DOHH2 (cell line): ENCODE measurements around the gene GPSM1.

Experiments
- H3F3A ChIP-seq: fragments of 200-600 bp; sonication (generic), shearing (Covaris generic); 2 replicates; pipeline ENCODE4 v1.6.0; 2016; ENCODE audit warnings: antibody characterized with exemption, mild to moderate bottlenecking; ENCODE audit not compliant: control insufficient read depth, insufficient read depth
- H3K27ac ChIP-seq: fragments of 200-600 bp; sonication (generic); 2 replicates; pipeline ENCODE4 v1.5.1; 2014; ENCODE audit warnings: low read depth, mild to moderate bottlenecking, low read length, moderate library complexity
- H3K27me3 ChIP-seq: fragments of 200-600 bp; sonication (generic); 2 replicates; pipeline ENCODE4 v1.6.1; 2014; ENCODE audit warnings: mild to moderate bottlenecking, low read length, mixed read lengths; ENCODE audit not compliant: control insufficient read depth
- H3K36me3 ChIP-seq: fragments of 200-600 bp; sonication (generic); 2 replicates; pipeline ENCODE4 v1.6.1; 2014; ENCODE audit warnings: mild to moderate bottlenecking, low read length, moderate library complexity, mixed read lengths; ENCODE audit not compliant: control insufficient read depth
- H3K4me1 ChIP-seq: fragments of 200-600 bp; sonication (generic); 2 replicates; pipeline ENCODE4 v1.6.1; 2014; ENCODE audit warnings: mild to moderate bottlenecking, low read length, mixed read lengths; ENCODE audit not compliant: control insufficient read depth
- H3K4me2 ChIP-seq: fragments of 200-600 bp; sonication (generic); 2 replicates; pipeline ENCODE4 v1.6.0; 2014; ENCODE audit warnings: mild to moderate bottlenecking, low read length, moderate library complexity
- H3K4me3 ChIP-seq: fragments of 200-600 bp; sonication (generic); 2 replicates; pipeline ENCODE4 v1.5.1; 2014; ENCODE audit warnings: mild to moderate bottlenecking, low read length, mixed read lengths
- H3K79me2 ChIP-seq: fragments of 200-600 bp; sonication (generic); 2 replicates; pipeline ENCODE4 v1.6.1; 2014; ENCODE audit warnings: mild to moderate bottlenecking, low read length, mixed read lengths; ENCODE audit not compliant: control insufficient read depth
- H3K9me2 ChIP-seq: fragments of 200-600 bp; sonication (generic); replicated peaks from 2 replicates; pipeline ENCODE4 v1.6.1; 2014; ENCODE audit warnings: mild to moderate bottlenecking, low read length, mixed read lengths; ENCODE audit not compliant: control insufficient read depth
- H3K9me3 ChIP-seq: fragments of 200-600 bp; sonication (generic); 2 replicates; pipeline ENCODE4 v1.6.1; 2014; ENCODE audit warnings: antibody characterized with exemption, low read length, mixed read lengths; ENCODE audit not compliant: control insufficient read depth, insufficient read depth
- H4K20me1 ChIP-seq: fragments of 200-600 bp; sonication (generic); 2 replicates; pipeline ENCODE4 v1.6.0; 2014; ENCODE audit warnings: low read depth, mild to moderate bottlenecking, antibody characterized with exemption, low read length, moderate library complexity; ENCODE audit not compliant: control insufficient read depth, insufficient read depth
- EZH2phosphoT487 ChIP-seq: fragments of 200-600 bp; sonication (generic); IDR thresholded peaks from 2 replicates; pipeline ENCODE4 v1.6.1; 2017; ENCODE audit warnings: borderline replicate concordance, mild to moderate bottlenecking, antibody characterized with exemption, low read length, moderate library complexity, mixed read lengths
- TF ChIP-seq, protein P1 (sequence below): fragments of 200-600 bp; sonication (generic); IDR thresholded peaks from one replicate; pipeline ENCODE4 v1.5.1; 2014; ENCODE audit warnings: antibody characterized with exemption, mild to moderate bottlenecking, low read depth, low read length; ENCODE audit not compliant: poor library complexity, severe bottlenecking

GPSM1 gene

DNA sequence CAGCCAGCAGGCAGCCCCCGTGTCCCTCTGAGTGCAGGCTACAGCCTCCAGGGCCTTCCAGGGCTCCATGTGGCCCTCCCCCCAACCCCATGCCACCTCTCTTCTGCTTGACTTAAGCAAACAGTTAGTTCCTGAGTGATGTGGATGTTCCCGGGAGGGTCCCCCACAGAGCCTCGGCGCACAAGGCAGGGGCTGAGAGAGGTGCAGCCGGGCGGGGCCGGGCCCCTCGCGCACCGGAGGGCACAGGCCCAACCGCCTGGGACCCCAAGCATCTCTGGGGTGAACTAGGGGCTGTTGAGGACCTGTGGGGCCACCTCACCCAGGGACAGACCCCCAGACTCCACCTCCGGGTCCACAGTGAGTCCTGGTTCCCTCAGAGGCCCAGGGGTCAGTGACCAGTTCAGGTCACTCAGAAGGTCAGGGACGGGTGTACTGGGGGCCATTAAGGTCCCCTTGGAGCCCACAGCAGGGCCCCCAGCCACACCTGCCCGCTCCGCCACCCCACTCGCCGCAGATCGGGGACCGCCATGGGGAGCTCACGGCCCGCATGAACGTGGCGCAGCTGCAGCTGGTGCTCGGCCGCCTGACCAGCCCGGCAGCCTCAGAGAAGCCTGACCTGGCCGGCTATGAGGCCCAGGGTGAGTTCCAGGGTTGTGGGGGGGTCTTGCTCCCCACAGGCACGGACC lies 13.2 kb downstream of the GPSM1 start:
- TF ChIP-seq, protein P1, sequence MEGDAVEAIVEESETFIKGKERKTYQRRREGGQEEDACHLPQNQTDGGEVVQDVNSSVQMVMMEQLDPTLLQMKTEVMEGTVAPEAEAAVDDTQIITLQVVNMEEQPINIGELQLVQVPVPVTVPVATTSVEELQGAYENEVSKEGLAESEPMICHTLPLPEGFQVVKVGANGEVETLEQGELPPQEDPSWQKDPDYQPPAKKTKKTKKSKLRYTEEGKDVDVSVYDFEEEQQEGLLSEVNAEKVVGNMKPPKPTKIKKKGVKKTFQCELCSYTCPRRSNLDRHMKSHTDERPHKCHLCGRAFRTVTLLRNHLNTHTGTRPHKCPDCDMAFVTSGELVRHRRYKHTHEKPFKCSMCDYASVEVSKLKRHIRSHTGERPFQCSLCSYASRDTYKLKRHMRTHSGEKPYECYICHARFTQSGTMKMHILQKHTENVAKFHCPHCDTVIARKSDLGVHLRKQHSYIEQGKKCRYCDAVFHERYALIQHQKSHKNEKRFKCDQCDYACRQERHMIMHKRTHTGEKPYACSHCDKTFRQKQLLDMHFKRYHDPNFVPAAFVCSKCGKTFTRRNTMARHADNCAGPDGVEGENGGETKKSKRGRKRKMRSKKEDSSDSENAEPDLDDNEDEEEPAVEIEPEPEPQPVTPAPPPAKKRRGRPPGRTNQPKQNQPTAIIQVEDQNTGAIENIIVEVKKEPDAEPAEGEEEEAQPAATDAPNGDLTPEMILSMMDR = no peak
- no peak for TF ChIP-seq EZH2phosphoT487
- no peaks in the 10 kb centered on the region for H3K79me2 ChIP-seq
- no peaks in the 10 kb centered on the region for H3K9me2 ChIP-seq
- no peaks in the 10 kb centered on the region for H3K27me3 ChIP-seq
- H3K36me3 ChIP-seq = no peaks in the 10 kb centered on the region
- H3K9me3 ChIP-seq = no peaks in the 10 kb centered on the region
- no peak overlapping the region for H3K4me3 ChIP-seq
- H3K4me2 ChIP-seq = no peak overlapping the region
- no peak overlapping the region for H3K27ac ChIP-seq
- no peaks in the 10 kb centered on the region for H4K20me1 ChIP-seq
- H3K4me1 ChIP-seq = peaks cover 9% of the 10 kb centered on the region; the same call in 1 of the 2 replicates
- no peaks in the 10 kb centered on the region for H3F3A ChIP-seq

DNA sequence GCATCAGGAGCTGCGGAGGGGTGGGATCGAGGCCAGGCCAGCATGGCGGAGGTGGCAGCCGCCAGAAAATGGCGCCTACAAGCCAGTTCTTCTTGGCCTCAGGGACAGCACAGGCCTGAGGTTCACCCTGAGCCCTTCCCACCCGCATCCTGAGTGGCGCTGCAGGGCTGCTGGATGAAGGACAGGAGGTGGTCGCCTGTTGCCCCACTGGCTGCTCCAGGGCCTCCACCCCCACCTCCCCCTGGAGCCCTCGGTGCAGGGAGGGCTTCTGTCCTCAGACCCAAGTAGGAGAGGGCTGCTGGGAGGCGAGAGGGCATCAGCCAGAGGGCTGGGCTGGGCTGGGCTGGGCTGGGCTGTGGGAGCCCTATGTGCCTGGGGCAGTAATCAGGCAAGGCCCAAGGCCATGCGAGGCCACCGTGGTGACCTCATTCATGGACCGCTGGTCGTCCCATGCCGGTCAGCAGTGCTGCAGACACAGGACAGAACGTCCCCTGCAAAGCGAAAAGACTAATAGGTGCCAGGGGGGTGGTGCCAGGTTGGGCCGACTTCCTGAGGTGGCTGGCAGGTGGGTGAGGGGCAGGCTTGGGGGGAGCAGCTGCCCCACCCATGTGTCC lies 13.8 kb downstream of the GPSM1 start:
- no peaks in the 10 kb centered on the region for H3K79me2 ChIP-seq
- H3K4me1 ChIP-seq = peaks cover 9% of the 10 kb centered on the region; the same call in 1 of the 2 replicates
- no peak overlapping the region for H3K4me2 ChIP-seq
- H3K27ac ChIP-seq = no peak overlapping the region
- H3K27me3 ChIP-seq = no peaks in the 10 kb centered on the region
- no peaks in the 10 kb centered on the region for H4K20me1 ChIP-seq
- no peaks in the 10 kb centered on the region for H3F3A ChIP-seq
- no peaks in the 10 kb centered on the region for H3K9me2 ChIP-seq
- TF ChIP-seq EZH2phosphoT487 = no peak
- TF ChIP-seq, protein P1 = no peak
- H3K4me3 ChIP-seq = no peak overlapping the region
- no peaks in the 10 kb centered on the region for H3K36me3 ChIP-seq
- H3K9me3 ChIP-seq = no peaks in the 10 kb centered on the region

DNA sequence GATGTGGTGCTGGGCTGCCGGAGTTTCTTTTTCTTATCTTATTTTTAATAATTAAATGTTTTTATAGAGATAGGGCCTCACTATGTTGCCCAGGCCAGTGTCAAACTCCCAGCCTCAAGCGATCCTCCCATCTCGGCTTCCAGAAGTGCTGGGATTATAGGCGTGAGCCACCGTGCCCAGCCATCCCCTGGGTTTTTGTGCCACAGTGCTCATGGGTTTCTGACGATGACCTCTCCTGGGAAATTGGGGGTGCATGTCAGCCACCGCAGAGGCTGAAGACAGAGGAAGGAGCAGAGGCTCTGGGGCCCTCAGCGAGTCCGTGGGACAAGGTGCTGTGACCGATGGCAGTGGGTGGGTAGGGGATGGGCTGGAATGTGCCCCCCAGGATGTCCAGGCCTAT lies 14.4 kb downstream of the GPSM1 start:
- Histone ChIP-seq H3K4me3 (no peak overlapping the region), H3K36me3 (no peaks in the 10 kb centered on the region), H3K79me2 (no peaks in the 10 kb centered on the region), H3K4me2 (no peak overlapping the region), H3K4me1 (peaks cover 9% of the 10 kb centered on the region; the same call in 1 of the 2 replicates), H4K20me1 (no peaks in the 10 kb centered on the region), H3K27me3 (no peaks in the 10 kb centered on the region), H3F3A (no peaks in the 10 kb centered on the region), H3K27ac (no peak overlapping the region), H3K9me2 (no peaks in the 10 kb centered on the region), H3K9me3 (no peaks in the 10 kb centered on the region)
- no peak for TF ChIP-seq EZH2phosphoT487
- TF ChIP-seq, protein P1 = no peak
